ENCODE results near the gene CNIH2.
"Not testable (repeated sequence)": the region's sequence is repeated elsewhere in the genome, so short reads cannot be mapped to it uniquely, and the experiment has no call there.

Gene CNIH2

GRCh38 chr11:66292543-66293332, 14.8 kb downstream of the CNIH2 start:
- DNase-seq, result no peak

- DNase-seq, result no peak
These were observed 15.4 kb downstream of the CNIH2 start for GRCh38 chr11:66293352-66293751.

- no peak for DNase-seq
These were observed 16.0 kb downstream of the CNIH2 start for GRCh38 chr11:66293777-66294625.

- DNase-seq, result no peak
These were observed 16.9 kb downstream of the CNIH2 start for GRCh38 chr11:66294626-66295620.

GRCh38 chr11:66297610-66298009, 19.6 kb downstream of the CNIH2 start:
- no peak for DNase-seq

GRCh38 chr11:66299186-66299585, 21.2 kb downstream of the CNIH2 start:
- no peak for DNase-seq

- DNase-seq, result no peak
These were observed 24.7 kb downstream of the CNIH2 start for GRCh38 chr11:66302656-66303055.

- DNase-seq, result no peak
These were observed 31.5 kb downstream of the CNIH2 start for GRCh38 chr11:66309475-66309874.

GRCh38 chr11:66310324-66310723, 32.3 kb downstream of the CNIH2 start:
- DNase-seq, result no peak

GRCh38 chr11:66310803-66311440, 32.9 kb downstream of the CNIH2 start:
- not testable (repeated sequence) for DNase-seq

- no peak for DNase-seq
These were observed 33.5 kb downstream of the CNIH2 start for GRCh38 chr11:66311470-66311964.

- DNase-seq, result peak; percentile 97
These were observed 34.1 kb downstream of the CNIH2 start for GRCh38 chr11:66311965-66312548.

GRCh38 chr11:66312549-66313320, 34.8 kb downstream of the CNIH2 start:
- DNase-seq, result peak; percentile 97

- DNase-seq, result no peak
These were observed 35.6 kb downstream of the CNIH2 start for GRCh38 chr11:66313321-66314185.

- no peak for DNase-seq
These were observed 36.2 kb downstream of the CNIH2 start for GRCh38 chr11:66314186-66314501.

GRCh38 chr11:66314561-66315497, 36.9 kb downstream of the CNIH2 start:
- DNase-seq, result no peak

- no peak for DNase-seq
These were observed 37.5 kb downstream of the CNIH2 start for GRCh38 chr11:66315498-66315885.

GRCh38 chr11:66315921-66316811, 38.2 kb downstream of the CNIH2 start:
- DNase-seq, result peak; percentile 17

Measured in NCI-H774 (cell line).